ENCODE results near the gene METRNL. TPM values are rescaled to one million over a fixed set of nuclear protein-coding genes. Genes with fewer than 3 reads are reported as not detected.

Gene METRNL
- total RNA-seq, 2 experiments from 2014 or later, result 14.4 to 15.2 TPM

DNA sequence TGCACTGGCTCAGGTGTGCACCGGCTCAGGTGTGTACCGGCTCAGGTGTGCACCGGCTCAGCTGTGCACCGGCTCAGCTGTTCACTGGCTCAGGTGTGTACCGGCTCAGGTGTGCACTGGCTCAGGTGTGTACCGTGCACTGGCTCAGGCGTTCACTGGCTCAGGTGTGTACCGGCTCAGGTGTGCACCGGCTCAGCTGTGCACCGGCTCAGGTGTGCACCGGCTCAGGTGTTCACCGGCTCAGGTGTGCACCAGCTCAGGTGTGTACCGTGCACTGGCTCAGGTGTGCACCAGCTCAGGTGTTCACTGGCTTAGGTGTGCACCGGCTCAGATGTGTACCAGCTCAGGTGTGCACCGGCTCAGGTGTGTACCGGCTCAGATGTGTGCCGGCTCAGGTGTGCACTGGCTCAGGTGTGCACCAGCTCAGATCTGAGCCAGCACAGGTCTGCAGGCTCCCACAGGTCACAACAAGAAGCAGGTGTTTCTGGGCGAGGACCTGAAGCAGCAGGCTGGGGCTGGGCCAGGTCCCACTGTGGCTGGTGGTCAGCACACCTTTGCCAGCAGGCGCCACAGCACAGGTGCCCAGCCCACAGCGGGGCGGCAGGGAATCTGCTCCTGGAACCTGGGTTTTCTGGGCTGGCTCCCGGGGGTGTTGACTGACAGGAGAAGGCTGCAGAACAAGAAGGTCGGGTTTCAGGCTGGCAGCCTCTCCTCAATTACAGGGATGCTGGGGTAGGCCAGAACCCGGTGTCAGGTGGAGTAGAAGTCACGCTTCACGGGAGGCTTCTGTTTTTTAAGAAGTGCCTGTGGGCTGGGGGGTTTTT is 17.2 kb downstream of the METRNL start:
- Mint-ChIP-seq H3K4me3 (no peak overlapping the region), H3K27me3 (ENCODE audit: low read depth) (peaks cover 12% of the 10 kb centered on the region)

GRCh38 chr17:83097831-83098230 is 18.4 kb downstream of the METRNL start:
- CTCF ChIA-PET, result no interaction called here
- H3K9me3 Mint-ChIP-seq, result no peaks in the 10 kb centered on the region
- DNase-seq, result no peak
- no peaks in the 10 kb centered on the region for H3K36me3 Mint-ChIP-seq (ENCODE audit: low read depth)
- peaks cover 12% of the 10 kb centered on the region for H3K27me3 Mint-ChIP-seq (ENCODE audit: low read depth)
- H3K27ac Mint-ChIP-seq, result no peak overlapping the region
- intact Hi-C loops (cut with micrococcal nuclease), result no loop called here
- peaks cover 5% of the 10 kb centered on the region for H3K4me1 Mint-ChIP-seq (ENCODE audit: low read depth)
- no peak overlapping the region for H3K4me3 Mint-ChIP-seq

More for the DNA sequence above, 17.2 kb downstream of the METRNL start:
- Mint-ChIP-seq H3K4me1 (ENCODE audit: low read depth) (peaks cover 5% of the 10 kb centered on the region), H3K9me3 (no peaks in the 10 kb centered on the region), H3K27ac (no peak overlapping the region), H3K36me3 (ENCODE audit: low read depth) (no peaks in the 10 kb centered on the region)
- intact Hi-C loops (cut with micrococcal nuclease), result no loop called here
- CTCF ChIA-PET, result no interaction called here
- DNase-seq, result no peak

DNA sequence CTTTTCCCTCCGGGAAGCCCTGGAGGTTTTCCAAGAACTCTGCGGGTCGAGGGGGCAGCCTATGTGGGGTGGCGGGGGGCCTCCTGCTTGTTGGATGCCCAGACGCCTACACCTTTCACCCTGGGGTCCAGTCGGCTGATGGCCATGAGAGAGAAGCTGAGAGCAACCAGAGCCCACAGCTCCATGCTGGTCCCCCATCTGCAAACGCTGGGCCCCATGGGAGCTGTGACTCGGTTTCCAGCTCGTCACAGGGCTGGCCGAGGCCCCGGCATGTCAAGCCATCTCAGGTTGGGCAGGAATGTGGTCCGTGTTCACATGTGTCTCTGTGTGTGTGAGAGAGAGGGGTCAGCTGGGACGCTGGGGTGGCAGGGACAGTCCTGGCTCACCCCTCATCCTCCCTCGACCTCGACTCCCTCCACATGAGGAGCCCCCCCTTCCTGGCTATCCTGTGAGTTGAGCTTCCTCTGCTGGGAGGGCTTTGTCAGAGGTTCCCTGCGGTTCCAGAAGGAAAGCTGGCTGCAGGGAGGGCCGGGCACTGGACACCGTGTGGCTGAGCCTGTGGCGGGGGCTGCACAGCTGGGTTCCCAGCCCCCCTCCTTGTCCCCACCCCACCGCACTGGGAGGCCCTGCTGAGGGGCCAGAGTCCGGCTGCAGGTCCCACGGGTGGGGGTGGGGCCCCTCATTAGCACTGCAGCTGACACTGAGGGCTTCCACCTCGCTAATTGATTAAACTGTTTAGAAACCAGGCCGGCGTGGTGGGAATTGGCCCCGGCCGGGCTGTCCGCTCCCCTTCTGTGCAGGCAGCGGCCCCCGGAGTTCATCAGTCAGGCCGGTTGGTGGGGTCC is 19.1 kb downstream of the METRNL start:
- Mint-ChIP-seq H3K9me3 (no peaks in the 10 kb centered on the region), H3K4me1 (ENCODE audit: low read depth) (peaks cover 5% of the 10 kb centered on the region), H3K27ac (no peak overlapping the region), H3K36me3 (ENCODE audit: low read depth) (no peaks in the 10 kb centered on the region), H3K4me3 (no peak overlapping the region), H3K27me3 (ENCODE audit: low read depth) (peaks cover 12% of the 10 kb centered on the region)
- CTCF ChIA-PET, result no interaction called here
- DNase-seq, result no peak
- intact Hi-C loops (cut with micrococcal nuclease), result no loop called here

DNA sequence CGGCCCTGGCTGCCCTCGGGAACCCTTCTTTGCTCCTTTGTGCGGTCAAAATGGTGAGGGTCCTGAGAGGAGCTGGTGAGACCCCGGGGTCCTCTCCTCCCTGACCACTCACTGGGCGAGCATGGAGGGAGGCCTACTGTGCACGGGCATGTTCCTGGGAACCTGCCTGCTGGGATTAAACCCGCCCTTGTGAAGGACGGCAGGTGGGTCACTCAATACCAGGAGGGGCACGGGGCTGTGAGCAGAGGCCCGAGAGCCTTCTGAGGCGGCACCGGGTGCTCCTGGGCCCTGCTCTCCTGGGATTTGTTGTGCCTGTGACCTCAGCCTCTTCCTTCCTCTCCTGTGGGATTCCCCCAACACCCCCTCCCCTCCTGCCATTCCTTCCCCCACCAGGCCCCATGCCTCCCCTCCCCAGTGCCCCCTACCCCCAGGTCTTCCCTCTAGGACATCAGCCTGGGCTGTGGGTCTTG is 19.7 kb downstream of the METRNL start:
- no peak for DNase-seq
- CTCF ChIA-PET, result no interaction called here
- no peaks in the 10 kb centered on the region for H3K36me3 Mint-ChIP-seq (ENCODE audit: low read depth)
- no peaks in the 10 kb centered on the region for H3K9me3 Mint-ChIP-seq
- no peak overlapping the region for H3K4me3 Mint-ChIP-seq
- no peak overlapping the region for H3K27ac Mint-ChIP-seq
- H3K27me3 Mint-ChIP-seq (ENCODE audit: low read depth), result peaks cover 16% of the 10 kb centered on the region
- H3K4me1 Mint-ChIP-seq (ENCODE audit: low read depth), result peaks cover 7% of the 10 kb centered on the region
- intact Hi-C loops (cut with micrococcal nuclease), result no loop called here

- Mint-ChIP-seq H3K27ac (no peak overlapping the region), H3K4me3 (no peak overlapping the region), H3K36me3 (ENCODE audit: low read depth) (no peaks in the 10 kb centered on the region), H3K27me3 (ENCODE audit: low read depth) (peaks cover 19% of the 10 kb centered on the region), H3K9me3 (no peaks in the 10 kb centered on the region), H3K4me1 (ENCODE audit: low read depth) (peaks cover 7% of the 10 kb centered on the region)
- no peak for DNase-seq
- CTCF ChIA-PET, result no interaction called here
- intact Hi-C loops (cut with micrococcal nuclease), result no loop called here
These were observed 20.3 kb downstream of the METRNL start for GRCh38 chr17:83099570-83100181.

DNA sequence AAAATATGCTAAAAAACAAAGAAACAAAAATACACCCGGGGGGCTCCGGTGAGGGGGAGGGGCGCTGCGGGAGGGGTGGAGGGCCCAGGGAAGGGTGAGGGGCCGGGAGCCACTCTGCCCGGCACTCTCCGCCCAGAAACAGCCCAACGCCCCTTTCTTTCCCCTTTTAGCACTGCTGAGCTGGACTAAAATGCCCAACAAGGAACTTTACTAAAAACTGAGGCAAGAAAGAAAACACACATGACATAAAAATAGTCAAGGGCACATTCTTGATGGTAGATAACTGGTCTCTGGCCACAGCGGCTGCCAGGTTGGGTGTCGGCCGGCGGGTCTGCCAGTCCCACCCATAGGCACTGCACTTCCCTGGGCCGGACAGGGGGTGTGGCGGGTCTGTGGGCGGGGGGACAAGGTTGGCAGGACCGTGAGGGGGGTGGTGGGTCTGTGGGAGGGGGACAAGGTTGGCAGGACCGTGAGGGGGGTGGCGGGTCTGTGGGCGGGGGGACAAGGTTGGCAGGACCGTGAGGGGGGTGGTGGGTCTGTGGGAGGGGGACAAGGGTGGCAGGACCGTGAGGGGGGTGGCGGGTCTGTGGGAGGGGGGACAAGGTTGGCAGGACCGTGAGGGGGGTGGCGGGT is 20.9 kb downstream of the METRNL start:
- Mint-ChIP-seq H3K36me3 (ENCODE audit: low read depth) (no peaks in the 10 kb centered on the region), H3K9me3 (no peaks in the 10 kb centered on the region), H3K4me3 (no peak overlapping the region), H3K4me1 (ENCODE audit: low read depth) (peaks cover 7% of the 10 kb centered on the region), H3K27ac (no peak overlapping the region), H3K27me3 (ENCODE audit: low read depth) (peaks cover 19% of the 10 kb centered on the region)
- intact Hi-C loops (cut with micrococcal nuclease), result no loop called here
- DNase-seq, result no peak
- CTCF ChIA-PET, result no interaction called here

DNA sequence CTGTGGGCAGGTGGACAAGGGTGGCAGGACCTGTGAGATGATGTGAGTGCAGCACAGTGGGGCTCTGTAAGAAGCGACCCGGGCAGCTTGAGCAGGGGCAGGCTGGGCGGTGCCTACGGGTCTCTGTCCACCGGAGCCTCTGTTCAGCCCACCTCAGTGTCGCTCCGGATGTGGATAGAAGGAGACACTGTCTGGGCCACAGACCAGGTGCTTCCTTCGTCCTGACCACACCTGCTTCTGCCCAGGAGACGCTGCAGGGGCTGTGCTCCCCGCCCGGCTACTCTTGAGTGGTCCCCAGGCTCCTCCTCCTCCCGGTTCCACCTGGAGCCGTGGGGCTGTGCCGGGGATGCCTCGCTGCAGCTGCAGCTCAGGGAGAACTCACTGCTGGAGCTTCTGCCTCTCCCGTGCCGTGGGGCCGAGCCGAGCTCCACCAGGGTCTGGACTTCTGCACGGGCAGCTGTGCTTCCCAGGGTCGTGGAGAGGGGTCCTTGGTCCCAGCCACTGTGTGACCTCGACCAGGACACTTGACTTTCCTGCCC is 21.5 kb downstream of the METRNL start:
- DNase-seq, result no peak
- Mint-ChIP-seq H3K4me1 (ENCODE audit: low read depth) (peaks cover 7% of the 10 kb centered on the region), H3K36me3 (ENCODE audit: low read depth) (no peaks in the 10 kb centered on the region), H3K9me3 (no peaks in the 10 kb centered on the region), H3K27ac (no peak overlapping the region), H3K4me3 (no peak overlapping the region), H3K27me3 (ENCODE audit: low read depth) (peaks cover 19% of the 10 kb centered on the region)
- CTCF ChIA-PET, result no interaction called here
- intact Hi-C loops (cut with micrococcal nuclease), result no loop called here

DNA sequence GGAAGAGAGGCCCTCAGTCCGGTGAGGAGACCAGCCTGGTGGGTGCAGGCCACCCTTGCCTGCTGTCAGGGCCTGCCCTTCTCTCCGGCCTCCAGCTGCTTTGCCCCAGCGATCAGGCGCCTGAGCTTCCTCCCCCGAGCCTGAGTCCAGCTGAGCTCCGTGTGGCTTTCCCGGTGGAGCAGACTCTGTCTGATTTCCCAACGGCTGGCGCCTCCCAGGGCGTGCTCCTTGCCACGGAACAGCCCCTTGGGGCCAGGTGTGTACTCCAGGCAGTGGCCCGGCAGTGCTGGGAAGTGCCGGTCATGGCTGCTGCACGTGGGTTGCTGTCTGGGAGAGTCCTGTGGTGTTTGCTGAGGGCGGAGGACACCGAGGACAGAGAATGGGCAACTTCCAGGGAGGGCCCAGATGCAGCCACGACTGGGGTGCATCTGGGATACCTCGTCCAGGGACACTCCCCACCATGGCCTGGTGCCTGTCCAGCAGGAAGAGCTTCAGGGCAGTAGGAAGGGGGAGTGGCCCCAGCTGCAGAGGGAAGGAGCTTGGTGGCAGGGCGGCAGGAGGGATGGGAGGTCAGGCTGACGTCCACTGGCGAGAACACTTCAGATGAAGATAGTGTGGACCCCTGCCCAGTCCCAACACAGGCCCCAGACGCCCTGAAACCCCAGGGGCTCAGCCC is 22.5 kb downstream of the METRNL start:
- no peak overlapping the region for H3K4me3 Mint-ChIP-seq
- peaks cover 21% of the 10 kb centered on the region for H3K27me3 Mint-ChIP-seq (ENCODE audit: low read depth)
- H3K27ac Mint-ChIP-seq, result no peak overlapping the region
- H3K9me3 Mint-ChIP-seq, result no peaks in the 10 kb centered on the region
- CTCF ChIA-PET, result no interaction called here
- no peaks in the 10 kb centered on the region for H3K36me3 Mint-ChIP-seq (ENCODE audit: low read depth)
- no peak for DNase-seq
- peaks cover 7% of the 10 kb centered on the region for H3K4me1 Mint-ChIP-seq (ENCODE audit: low read depth)
- intact Hi-C loops (cut with micrococcal nuclease), result no loop called here

- DNase-seq, result peak; percentile 37
- intact Hi-C loops (cut with micrococcal nuclease), result no loop called here
- CTCF ChIA-PET, result no interaction called here
- H3K36me3 Mint-ChIP-seq (ENCODE audit: low read depth), result no peaks in the 10 kb centered on the region
- H3K4me3 Mint-ChIP-seq, result peak overlapping the region; percentile 12
- H3K9me3 Mint-ChIP-seq, result no peaks in the 10 kb centered on the region
- H3K4me1 Mint-ChIP-seq (ENCODE audit: low read depth), result peaks cover 7% of the 10 kb centered on the region
- H3K27ac Mint-ChIP-seq, result no peak overlapping the region
- peaks cover 25% of the 10 kb centered on the region for H3K27me3 Mint-ChIP-seq (ENCODE audit: low read depth)
These were observed 24.0 kb downstream of the METRNL start for GRCh38 chr17:83103200-83103942.

DNA sequence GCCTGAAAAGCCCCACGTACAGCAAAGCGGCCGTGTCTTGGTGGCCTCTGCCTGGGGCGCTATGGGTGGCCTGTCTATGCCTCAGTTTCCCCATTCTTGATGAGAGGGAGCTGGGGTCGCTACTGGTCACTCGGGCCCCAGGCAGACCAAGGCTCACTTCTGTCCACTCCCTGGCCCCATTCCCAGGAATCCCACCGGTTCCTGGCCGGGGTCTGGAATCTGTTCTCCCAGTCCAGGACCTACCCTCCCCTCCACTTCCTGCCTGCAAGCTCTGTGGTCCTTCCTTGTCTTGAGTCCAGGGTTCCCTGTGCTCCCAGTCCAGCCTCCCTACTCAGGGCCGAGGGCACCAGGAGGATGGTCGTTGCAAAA is 24.5 kb downstream of the METRNL start:
- no peaks in the 10 kb centered on the region for H3K9me3 Mint-ChIP-seq
- H3K4me3 Mint-ChIP-seq, result peak overlapping the region; percentile 12
- no peak overlapping the region for H3K27ac Mint-ChIP-seq
- intact Hi-C loops (cut with micrococcal nuclease), result no loop called here
- H3K27me3 Mint-ChIP-seq (ENCODE audit: low read depth), result peaks cover 28% of the 10 kb centered on the region
- no peaks in the 10 kb centered on the region for H3K36me3 Mint-ChIP-seq (ENCODE audit: low read depth)
- CTCF ChIA-PET, result no interaction called here
- DNase-seq, result no peak
- H3K4me1 Mint-ChIP-seq (ENCODE audit: low read depth), result peaks cover 7% of the 10 kb centered on the region

All from activated naive CD4-positive, alpha-beta T cell treated with anti-CD3 and anti-CD28 coated beads for 36 hours (primary cell).